ENCODE data around the gene CIAO2A.
"Not testable (repeated sequence)": the region's sequence is repeated elsewhere in the genome, so short reads cannot be mapped to it uniquely, and the experiment has no call there.

CIAO2A gene

DNA sequence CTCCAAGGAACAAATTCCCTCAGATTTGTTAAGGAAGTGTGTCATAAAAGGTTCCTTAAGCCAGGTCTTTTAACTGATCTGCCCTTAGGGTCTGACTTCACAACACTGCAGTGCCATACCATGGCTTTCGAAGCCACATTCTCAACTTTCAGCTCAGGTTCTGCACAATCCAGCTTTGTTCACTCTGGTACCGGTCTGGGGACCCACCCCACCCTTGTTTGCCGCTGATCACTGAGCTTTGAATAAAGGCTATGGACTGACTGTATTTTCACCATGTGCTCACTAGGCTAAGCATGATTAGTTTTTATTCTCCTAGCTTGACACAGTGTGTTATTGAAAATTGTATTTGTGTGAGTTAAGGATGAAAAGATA, 18.0 kb upstream of the CIAO2A start:
- no peak for DNase-seq

DNA sequence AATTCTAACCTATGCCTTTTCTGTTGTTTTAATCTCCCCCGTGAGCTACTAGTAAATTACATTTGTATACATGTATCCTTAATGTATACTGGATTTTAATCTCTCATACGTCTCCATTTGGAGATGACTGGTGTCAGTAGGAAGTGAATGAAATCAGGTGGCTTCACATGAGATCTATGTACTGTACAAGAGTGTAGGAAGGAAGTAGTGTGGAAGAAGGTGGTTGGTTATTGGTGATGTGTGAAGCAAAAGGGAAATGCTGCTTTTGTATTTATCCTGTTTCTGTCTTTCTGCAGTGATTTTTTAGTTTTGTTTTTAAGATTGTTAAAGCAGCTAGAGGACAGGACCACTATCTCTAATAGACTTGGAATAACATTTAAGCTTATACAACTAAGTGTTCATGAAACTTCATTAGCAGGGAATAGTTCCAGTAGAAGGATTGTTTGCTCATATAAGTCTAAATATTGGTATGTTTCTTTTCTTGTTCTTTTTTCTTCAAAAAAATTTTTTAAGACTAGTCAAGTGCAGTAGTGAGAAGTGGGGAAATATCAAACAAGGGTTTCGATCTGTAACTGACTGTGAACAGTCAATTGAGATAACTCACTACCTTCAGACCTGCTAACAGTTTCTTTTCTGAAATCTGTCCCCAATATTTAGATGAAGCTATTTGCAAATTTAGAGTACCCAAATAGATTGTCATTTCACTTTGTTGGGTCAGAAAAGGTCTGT, 17.5 kb upstream of the CIAO2A start:
- no peak for DNase-seq

DNA sequence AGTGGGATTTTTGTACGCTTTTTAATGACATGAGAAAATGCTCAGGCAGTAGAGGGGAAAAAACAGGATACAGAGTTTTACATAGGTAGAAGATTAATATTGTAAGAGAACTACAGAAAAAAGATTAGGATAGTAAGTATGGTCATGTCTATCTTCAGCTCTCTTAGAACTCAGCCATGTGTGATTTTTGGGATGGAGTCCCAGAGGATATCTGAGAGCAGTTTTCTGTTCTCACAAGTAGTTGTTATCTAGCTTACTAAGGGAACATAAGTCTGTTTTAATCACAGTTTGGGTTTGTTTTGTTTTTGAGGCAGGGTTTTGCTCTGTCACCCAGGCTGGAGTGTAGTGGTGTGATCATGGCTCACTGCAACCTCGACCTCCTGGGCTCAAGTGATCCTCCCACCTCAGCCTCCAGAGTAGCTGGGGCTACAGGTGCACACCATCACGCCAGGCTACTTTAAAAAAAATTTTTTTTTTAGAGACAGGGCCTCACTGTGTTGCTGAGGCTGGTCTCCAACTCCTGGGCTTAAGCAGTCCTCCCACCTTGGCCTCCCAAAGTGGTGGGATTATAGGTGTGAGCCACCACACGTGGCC, 16.6 kb upstream of the CIAO2A start:
- not testable (repeated sequence) for DNase-seq

DNA sequence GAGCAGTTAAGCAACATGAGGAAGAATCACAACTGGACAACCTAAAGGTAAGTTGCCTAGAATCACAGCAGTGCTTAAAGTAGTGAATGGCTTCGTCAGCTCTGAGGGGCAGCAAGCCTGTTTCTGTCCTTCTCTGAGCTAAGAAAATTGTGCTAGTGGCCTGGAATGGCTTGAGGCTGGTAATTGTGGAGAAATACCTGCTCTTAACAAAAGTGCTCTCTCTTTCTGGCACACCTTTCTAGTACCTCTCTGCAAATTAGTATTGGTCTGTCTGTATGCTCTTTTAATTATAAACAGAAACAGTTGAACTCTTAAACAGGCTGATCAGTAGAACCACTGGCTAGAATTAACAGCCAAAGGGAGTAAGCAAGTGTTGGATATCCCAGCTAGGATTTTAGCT, 13.7 kb upstream of the CIAO2A start:
- DNase-seq: no peak

DNA sequence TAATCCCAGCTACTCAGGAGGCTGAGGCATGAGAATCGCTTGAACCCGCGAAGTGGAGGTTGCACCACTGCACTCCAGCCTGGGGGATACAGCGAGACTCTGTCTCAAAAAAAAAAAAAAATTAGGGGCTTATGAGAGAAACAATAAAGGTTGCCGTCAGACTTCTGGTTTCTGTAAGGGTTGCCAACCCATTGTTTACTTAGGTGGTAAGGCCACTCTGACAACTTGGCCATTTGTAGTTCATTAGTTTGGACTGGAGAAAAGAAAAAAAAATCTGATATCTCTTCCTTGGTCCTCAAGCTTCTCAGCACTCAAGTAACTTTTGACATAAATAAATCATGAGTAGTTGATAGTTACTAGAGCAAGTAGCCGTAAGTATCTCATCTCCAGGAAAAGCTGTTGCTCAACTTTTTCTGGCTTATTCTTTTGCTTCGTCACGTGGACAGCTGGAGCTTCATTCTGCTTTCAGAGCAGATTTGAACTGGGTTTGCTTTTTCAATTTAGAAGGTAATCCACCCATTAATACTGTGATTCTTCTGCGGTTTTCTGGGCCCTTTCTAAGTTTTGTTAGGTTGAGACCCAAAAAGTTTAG, 11.6 kb upstream of the CIAO2A start:
- no peak for DNase-seq

DNA sequence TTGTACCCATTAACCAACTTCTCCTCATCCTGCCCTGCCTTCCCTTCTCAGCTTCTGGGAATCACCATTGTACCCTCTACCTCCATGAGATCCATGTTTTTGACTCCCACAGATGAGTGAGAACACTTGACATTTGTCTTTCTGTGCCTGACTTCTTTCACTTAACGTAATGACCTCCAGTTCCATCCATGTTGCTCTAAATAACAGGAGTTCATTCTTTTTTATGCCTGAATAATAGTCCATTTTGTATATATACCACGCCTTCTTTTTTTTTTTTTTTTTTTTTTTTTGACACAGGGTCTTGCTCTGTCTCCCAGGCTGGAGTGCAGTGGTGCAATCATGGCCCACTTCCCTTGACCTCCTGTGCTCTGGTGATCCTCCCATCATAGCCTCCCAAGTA, 8.9 kb upstream of the CIAO2A start:
- DNase-seq: no peak

DNA sequence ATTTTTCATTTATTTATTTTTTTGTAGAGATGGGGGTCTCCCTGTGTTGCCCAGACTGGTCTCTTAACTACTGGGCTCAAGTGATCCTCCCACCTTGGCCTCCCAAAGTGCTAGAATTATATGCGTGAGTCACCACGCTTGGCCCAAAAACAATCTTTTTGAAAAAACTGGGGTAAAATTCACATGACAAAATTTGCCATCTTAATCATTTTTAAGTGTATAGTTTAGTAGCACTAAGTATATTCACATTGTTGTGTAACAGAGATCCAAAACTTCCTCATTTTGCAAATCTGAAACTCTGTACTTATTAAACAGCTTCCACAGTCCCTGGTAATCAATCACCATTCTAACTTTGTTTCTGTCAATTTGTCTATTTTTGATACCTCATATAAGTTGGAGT, 7.3 kb upstream of the CIAO2A start:
- DNase-seq: no peak

DNA sequence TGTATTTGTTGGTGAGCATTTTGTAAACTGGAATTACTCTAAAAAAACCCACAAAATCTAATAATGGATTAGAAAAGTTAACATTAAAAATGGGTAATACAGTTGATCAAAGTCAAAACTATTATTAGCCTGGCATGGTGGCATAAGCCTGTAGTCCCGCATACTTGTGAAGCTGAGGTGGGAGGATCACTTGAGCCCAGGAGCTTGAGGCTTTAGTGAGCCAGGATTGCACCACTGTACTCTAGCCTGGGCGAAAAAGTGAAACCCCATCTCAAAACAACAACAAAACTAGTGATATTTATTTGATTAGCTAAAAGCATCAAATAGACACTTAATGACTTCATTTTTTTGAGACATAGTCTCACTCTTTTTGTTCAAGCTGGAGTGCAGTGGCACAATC, 5.7 kb upstream of the CIAO2A start:
- no peak for DNase-seq

DNA sequence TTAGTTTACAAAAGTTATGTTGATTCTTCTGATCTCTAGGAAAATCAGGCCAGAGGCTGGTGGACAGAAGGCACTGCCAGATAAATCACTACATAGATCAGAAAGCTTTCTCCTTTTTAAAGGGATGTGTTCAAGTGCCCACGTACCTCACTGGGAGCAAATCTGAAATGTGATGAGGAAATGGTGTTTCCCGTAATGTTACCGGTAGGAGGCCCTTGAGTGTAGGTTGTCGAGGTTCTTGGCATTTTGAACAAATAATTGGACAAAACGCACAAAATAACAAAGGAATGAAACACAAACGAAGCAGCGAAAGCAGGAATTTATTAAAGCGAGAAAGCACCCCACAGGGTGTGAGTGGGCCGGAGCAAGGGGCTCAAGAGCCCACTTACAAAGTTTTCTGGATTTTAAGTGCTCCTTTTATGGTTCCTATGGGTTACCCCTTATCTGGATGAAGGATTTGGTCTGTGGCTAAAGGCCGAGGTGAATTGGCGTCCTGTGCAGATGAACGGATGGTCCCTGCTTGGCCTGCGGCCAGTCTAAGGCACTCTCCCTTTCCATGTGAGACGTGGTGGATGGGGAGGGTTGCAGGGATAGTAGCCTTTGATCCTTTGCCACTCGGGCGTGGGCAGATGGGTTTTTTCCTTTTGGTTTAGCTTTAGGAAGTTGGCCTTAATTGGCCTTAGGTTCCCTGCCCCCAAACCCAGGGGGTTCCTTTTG, 3.2 kb upstream of the CIAO2A start:
- no peak for DNase-seq

DNA sequence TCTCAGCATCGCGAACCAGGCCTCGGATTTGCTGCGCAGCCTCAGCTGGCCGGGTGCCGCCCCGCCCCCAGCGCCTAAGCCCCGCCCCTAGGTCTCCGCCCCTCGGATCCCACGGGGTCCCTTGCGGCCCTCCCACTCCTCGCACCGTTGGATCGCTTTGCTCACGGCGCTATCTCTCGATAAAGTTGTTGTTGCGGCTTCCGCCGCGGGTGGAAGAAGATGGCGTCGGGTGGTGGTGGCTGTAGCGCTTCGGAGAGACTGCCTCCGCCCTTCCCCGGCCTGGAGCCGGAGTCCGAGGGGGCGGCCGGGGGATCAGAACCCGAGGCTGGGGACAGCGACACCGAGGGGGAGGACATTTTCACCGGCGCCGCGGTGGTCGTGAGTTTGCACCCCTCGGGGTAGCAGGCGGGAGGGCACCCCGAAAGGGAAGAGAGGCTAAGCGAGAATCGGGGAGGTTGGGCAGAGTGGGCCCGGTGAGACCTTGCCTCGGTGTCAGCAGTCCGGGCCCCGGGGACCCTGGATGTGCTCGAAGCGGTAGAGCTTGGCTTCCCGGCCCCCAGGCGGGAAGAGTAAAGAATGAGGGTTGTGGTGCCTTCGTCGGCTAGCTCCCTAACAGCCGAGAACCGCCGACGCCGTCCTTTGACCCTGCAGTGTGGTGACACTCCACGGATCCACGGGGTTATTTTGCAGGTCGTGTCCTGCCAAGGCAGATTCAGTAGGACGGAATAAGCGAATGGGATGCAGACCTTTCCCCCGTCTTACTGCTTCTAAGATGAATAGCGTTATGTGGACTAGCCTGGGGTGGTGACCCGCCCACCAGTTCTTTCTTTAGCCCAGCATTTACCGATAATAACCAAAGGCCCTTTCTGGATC, 2.4 kb upstream of the CIAO2A start, which contains the start of gene SNX1:
Gene SNX1, plus strand, starts transcription at position 188 of the 873 bp plus-strand sequence. Its CDS starts 32 bp downstream, at position 220.
- peak; percentile 29 for DNase-seq

DNA sequence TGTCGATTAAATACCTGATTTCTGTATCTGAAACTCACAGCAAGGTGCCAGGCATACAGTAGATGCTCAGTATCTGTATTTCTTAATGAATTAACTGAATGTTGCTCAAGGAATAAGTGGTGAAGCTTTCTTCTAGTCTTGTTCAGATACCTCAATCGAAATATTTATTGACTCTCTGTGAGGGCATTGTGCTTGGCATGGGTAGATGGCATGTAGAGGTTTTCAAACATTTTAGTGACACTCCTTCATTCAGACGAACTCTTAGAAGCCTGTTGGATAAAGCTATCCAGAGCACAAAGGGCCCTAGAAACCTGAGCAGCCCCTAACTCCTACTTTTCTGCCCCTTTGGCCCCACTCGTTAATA, 1.8 kb upstream of the CIAO2A start:
- DNase-seq: no peak

DNA sequence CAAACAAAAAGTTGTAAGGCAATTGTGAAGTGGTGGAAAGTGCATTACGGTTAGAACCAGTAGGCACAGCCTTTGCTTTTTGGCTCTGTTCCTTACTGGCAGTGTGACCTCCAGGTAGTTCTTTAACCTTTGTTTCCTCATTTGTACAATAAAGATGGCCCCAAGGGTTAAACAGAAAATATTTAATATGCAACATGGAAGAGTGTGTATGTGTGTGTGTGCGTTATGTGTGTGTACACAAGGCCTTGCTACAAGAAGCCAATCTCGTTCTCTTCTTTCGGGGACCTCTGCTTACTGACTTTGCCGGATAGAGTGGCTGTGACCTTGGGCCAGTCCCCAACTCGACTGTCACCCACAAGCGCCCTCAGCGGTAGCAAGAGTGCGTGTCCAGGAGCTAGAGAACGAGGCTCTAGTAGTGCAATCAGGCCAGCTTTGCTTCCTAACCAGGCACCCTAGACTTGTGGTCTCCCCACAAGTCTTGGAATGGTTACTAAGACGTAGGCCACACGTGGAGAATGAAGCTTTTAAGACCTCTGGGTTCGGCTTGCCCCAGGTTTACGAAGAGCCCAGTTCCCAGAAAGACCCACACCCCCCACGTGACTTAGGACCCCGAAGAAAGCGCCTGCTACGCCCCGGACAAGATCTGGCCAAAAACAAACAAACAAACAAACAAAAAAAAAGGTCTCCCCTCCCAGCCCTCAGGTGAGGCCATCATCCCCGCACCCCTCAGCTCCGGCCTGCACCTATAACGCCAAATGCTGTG, 593 bp downstream of the CIAO2A start:
- no peak for DNase-seq

DNA sequence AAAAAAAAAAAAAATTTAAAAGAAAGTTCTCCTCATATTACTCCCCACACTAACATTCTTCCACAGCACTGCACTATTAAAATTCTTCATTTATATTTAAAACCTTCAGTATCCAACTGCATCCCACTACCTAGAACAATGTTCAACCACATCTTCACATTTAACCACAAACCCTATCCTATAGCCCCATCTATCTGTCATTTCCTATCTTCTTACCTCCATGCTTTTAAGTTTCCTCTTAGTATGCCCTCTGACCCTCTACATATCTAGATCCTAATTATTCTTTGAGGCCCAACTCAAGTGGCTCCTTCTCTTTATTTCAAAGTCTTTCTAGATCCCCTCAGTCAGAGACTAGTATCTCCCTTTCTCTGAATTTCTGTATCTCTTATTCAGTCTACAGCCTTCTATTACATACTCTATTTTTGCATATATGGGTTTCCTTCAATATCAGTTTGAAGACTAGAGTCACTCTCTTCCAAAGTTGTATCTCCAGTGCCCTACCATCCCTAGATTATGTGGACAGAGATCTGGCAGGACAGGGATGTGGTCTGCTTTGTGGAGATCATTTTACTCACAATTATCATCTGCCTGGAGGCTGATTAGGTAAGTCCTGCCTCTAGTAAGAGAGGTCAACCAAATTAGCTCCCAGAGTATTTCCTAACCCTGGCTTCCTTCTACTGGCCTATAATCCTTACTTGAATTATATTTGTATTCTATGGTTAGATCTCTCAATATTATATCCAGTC, 1.4 kb downstream of the CIAO2A start:
- DNase-seq: no peak

DNA sequence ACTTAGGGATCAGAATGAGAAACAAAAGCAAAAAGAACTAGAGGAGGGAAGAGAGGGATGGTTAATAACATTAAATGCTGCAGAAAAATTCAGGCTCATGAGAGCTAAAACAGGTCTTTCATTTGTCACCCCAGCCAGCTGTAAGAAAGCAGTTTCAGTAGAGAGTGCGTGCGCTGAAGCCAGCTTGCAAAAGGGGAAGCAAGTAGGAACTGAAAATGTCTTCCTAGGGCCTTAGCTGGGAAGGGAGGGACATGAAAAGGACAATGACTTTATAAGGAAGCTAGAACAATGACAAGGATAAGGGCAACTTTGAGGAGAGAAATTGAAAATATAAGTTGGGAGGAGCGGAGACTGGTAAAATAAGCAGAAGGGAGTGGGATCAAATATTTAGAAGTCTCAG, 3.1 kb downstream of the CIAO2A start:
- no peak for DNase-seq

DNA sequence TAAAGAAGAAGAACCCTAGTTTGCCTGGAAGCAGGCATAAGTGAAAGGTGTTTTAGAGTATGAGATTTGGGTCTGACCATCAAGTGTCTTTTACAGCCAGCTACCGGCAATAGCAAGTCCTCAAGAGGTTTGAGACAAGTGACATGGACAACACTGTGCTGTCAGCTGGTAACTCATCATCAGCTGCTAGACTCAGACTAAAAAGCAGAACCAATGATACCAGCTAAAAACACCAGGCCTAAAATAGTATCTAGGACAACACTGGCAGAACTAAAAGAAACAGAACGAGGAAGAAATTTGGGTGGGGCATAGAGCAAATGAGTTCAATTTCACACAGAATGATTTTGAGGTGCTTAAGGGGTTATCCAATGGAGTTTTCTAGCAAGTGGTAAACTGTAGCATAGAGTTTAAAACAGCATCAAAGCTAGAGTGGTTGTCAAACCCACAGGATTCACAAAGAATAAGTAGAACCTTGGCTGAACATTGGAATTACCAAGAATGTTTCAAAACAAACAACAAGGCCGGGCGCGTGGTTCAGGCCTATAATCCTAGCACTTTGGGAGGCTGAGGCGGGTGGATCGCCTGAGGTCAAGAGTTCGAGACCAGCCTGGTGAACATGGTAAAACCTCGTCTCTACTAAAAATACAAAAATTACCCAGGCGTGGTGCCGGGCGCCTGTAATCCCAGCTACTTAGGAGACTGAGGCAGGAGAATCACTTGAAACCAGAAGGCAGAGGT, 3.9 kb downstream of the CIAO2A start:
- DNase-seq: no peak

DNA sequence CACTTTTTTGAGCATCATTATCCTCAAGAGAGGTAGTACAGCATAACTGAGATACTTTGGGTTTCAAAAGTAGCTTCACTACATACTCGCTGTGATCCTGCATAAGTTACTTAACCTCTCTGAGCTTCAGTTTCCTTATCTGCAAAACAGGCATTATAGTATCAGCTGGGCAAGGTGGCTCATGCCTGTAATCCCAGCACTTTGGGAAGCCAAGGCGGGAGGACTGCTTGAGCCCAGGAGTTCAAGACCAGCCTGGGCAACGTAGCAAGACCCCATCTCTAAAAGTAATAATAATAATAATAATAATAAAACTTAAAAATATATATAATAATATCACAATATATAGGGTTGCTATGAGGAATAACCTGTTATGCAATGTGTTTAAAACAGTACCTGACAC, 10.9 kb downstream of the CIAO2A start:
- DNase-seq: no peak

DNA sequence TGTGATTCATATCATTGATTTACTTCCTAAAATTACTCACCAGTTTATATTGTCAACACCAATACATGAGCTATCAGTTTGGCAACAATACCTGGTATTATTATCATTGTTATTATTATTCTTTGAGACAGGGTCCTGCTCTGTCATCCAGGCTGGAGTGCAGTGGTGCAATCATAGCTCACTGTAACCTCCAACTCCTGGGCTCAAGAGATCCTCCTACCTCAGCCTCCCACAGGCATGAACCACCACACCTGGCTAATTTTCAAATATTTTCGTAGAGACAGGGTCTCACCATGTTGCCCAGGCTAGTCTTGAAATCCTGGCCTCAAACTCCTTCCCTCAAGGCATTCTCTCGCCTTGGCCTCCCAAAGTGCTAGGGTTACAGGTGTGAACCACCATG, 20.1 kb downstream of the CIAO2A start:
- DNase-seq: not testable (repeated sequence)

DNA sequence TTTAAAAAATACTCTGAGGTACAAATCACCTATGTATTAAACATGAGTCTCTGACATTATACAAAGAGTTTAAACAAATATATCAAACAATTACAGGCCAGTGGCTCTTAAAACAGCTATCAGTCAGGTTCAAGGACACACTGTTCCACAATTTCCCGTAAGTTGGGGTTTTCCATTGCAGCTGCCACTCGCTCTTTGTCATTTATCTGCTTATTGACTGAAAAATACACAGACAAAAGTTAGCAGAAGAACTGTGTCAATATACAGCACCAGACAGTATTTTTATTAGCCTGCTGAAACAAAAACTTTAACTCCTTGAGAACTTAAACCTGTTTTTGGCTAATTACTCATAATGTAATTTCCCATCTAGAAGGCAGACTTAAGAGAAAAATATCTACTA, 20.8 kb downstream of the CIAO2A start:
- DNase-seq: no peak

DNA sequence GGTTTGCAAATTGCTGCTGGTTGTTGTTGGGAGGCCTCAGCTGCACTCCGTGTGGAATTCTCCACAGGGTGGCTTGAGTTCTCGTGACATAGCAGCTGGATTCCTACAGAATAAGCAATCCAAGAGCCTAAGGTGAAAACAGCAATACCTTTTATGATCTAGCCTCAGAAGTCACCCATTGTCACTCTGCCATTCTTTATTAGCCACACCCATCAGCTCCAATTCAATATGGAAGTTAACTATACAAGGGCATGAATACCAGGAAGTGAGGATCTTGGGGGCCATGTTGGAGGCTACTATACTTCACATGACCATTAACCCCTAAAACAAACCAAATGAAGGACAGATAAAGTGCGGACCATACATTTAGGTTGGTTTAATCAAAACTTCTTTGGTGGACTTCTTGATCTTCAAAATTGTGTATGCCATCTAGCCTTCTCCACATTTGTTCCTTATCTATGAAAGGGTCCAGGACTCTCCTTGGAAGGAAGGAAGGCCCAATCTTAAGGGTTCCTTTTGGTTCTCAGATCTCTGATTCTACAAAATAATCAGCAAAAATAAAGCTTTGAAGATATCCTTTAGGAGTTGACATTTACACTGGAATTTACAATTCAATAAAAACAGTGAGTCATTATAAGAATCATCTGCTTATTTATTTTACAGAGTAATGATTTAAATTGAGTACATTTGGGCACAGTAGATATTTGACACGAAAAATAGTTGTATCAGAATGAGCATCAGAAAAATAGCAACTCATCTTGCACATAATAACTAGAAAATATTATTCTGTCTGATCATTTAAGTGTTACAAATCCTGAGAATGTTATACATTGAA, 21.5 kb downstream of the CIAO2A start:
- DNase-seq: no peak
